Measurements from ENCODE around the gene RIPOR3.
"Not testable (repeated sequence)": the region's sequence is repeated elsewhere in the genome, so short reads cannot be mapped to it uniquely, and the experiment has no call there.

Gene RIPOR3

DNA sequence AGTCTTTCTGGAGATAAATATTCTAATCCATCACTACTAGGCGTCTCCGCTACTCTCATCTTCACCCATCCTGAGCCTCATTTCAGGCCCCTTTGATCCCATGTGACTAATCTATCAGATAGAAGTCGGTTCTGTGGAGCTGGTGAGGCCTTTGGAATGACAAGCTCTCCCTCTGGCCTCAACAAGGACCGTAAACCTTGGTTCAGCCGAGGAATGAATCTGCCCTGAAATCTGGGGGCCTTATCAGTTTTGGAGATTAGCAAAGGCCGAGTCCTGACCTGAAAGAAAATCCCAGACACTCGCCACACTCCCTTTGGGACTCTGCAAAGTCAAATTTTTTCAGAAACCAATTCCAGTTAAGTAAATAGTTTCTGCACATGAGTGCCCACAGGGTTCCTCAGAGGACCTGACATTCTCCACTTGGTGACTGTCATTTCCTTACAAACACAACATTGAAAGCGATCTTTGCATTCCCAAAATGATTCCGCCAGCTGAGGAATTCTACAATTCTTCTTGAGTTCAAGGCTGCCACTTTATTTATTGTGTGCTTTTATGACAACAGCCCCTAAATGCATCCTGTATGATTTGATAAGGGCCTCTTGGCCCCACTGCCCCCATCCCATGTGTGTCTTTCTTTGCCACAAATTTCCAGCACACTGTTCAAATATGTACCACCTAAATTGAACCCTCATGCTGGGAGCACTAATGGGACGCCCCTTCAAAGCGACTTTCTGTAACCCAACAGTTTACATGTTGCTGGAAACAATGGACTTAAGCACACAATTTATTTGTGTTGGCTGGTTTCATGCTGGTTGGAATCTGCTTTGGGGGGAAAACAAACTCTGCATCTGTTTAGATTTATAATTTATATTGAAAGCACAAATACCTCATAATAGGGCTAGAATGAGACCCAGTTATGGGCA lies 10.0 kb upstream of the RIPOR3 start:
- no peak for DNase-seq

DNA sequence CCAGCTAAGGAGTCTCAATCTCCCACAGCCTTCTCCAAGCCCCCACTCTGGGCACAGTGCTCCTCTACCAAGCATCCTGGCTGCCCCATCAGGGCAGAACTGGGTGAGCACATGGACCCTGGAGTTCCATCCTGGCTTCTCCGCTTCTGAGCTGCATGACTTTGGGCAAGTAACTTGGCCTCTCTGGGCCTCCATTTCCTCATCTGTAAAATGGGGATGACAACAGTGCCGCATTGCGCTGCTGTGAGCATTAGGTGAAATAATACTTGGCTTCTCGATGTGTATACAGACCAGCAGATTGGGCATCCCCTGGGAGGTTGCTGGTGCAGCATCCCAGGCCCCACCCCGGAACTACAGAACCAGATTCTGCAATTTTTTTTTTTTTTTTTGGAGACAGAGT lies 8.3 kb upstream of the RIPOR3 start:
- no peak for DNase-seq

DNA sequence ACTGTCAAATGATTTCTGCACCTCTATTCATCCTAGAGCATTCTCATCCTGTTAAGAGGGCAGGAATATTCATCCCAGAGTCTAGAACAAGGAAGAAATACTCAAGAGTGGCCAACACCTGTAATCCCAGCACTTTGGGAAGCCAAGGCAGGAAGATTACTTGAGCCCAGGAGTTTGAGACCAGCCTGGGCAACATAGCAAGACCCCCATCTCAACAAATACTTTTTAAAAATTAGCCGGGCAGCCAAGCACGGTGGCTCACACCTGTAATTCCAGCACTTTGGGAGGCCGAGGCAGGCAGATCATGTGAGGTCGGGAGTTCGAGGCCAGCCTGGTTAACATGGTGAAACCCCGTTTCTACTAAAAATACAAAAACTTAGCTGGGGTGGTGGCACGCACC lies 6.9 kb upstream of the RIPOR3 start:
- not testable (repeated sequence) for DNase-seq

DNA sequence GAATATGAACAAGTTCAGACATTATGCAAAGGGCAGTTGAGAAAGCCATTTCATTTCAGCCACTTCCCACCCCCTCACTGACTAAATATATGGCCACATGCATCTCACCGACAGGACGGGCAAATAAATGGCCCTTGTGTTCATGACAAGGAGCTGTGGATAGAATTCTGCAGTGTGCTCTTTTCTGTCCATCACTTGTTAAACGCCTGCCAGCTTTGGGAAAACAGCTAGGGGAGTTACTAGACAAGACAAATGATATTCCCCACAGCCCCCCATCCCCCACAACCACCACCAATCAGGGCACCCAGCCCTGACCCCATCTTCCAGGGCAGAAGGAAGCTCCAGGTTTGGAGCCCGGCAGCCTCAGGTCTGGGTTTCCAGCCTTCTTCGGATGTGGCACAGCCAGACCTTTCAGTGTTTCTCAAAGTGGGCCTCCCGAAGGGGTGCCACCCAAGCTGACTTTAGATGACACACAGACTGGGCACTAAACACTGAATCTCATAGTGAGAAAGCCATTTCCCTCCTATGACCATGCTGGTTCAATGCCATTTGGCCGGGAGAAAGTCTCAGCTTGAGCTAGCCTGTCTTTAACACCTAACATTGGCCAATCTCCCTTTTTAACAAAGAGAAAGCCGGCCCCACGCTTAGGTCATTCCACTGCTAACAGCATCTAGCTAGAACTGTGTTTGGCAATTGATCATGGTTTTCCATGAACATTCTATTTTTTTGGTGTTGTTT lies 4.0 kb upstream of the RIPOR3 start:
- no peak for DNase-seq

DNA sequence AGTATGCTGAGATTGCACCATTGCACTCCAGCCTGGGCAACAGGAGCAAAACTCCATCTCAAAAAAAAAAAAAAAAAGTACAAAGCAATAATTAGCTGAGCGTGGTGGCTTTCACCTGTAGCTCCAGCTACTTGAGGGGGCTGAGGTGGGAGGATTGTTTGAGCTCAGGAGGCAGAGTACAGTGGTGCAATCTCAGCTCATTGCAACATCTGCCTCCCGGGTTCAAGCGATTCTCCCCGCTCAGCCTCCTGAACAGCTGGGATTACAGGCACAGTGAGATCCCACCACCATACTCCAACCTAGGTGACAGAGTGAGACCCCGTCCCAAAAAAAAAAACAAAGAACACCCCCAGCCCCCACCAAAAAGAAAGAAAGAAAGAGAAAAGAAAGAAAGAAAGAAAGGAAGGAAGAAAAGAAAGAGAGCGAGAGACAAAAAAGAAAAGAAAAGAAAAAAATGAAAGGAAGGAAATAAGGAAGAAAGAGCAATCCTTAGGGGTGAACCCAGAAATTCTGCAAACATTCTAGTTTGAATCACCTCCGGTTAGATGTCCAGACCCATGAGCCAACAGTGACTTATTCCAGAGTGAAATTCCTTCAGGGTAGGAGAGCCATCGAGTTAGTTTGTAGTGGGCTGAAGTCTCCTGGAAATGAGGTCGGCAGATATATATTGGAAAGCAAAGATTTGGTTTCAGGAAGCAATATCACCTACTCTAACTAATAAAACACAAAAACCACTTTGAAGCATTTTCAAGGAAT lies 3.2 kb upstream of the RIPOR3 start:
- no peak for DNase-seq

DNA sequence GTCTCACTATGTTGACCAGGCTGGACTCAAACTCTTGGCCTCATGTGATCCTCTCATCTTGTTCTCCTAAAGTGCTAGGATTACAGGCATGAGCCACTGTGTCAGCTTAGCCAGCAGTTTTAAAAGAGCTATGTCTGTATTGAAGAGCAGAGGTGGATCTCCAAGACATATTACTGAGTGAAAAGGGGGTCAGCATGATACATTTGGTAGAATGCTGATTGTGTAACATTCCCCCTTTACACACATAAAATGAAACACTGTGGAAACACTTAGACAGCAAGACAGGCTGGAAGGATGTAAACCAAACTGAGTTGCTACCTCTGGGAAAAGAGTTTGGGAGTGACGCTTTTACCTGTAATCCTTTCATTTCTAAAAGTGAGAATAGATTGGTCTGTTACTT lies 1.7 kb upstream of the RIPOR3 start:
- no peak for DNase-seq

DNA sequence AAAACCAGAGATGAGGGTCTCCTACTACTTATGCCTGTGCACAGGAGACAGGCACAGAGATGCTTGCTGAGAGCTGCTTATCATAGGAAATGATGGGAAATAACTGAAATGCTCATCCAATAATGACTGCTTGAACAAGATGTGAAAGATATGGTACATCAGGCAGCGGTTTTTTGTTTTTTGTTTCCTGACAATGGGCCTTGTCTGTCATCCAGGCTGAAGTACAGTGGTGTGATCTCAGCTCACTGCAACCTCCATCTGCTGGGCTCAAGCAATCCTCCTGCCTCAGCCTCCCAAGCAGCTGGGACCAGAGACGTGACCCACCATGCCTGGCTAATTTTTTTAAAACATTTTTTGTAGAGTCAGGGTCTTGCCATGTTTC lies 1.2 kb upstream of the RIPOR3 start:
- no peak for DNase-seq

DNA sequence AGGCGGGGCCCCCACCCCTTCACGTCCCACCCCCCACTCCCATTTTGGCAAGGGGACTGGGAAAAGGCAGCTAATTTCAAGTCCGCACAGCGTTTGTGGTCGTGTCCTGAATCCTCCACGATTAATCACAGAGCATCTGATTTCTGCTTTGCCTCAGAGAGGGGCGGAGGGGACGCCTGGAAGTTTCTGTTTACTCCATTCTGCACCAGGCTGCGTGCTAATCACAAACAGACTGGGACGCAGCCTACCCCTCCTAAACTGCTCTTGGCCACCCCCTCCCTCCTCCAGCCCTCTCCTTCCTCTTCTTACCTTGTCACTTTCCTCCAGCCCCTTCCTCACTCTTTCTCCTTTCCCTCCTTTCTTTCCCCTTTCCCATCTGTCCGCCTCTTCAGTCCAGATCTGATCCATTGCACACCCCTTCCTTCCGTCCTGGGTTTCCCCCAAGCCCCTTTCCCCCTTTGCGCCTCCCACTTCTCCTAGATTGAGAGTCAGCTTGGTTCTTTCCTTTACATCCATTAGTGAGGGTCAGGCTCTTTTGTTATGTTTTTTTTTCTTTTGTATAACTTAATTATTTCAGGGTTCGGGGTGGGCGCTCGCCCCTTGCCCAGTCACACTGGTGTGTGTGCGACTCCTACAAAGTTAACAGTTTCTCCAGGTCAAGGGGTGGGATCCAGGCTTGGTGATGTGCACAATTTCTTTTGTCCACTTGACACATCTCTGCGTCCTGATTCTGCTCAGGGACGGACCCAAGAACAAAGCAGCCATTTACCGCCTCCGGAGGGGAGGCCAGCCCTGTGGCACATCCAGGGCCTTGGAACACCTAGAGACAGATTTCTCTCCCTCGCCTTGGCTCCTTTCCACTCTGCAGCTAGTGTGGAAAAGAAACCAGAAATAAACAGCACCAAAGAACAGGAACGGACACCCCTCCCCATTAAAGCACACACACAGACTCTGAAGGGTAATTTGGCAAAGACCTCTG lies 520 bp upstream of the RIPOR3 start:
- no peak for DNase-seq

DNA sequence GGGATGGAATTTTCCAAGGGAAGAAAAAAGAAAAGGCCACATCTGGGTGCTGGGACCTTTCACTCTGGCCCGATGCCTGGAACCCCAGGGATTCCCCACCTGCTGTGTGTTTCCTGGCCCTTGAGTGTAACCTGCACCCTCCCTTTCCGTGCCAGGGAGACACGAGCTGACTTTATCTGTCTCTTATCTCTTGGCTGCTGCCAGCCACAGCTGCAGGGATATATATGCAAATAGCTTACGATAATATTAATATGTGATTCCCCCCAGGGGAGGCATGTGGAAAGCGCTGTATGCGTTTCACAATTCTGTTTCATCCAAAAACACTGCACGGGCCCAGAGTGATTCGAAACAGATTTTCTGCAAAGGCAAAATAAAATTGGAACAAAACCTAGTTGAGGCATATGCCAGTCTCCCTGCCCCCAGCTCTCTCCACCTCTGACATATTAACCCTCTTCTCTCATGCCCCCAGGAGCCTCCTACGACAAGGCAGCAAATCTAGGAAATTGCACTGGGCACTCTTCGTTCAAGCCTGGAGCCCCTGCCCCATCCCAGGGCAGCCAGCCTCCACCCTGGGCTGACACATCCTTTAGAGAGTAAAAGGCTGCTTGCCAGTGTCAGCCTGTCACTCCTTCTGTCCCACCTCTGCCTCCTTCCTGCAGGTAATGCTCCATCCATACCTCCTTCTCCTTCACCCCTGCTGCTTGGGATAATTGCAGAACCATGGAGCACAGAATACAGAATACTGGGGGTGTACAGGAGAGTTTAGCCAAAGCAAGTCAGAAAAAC lies 1.3 kb downstream of the RIPOR3 start:
- no peak for DNase-seq

DNA sequence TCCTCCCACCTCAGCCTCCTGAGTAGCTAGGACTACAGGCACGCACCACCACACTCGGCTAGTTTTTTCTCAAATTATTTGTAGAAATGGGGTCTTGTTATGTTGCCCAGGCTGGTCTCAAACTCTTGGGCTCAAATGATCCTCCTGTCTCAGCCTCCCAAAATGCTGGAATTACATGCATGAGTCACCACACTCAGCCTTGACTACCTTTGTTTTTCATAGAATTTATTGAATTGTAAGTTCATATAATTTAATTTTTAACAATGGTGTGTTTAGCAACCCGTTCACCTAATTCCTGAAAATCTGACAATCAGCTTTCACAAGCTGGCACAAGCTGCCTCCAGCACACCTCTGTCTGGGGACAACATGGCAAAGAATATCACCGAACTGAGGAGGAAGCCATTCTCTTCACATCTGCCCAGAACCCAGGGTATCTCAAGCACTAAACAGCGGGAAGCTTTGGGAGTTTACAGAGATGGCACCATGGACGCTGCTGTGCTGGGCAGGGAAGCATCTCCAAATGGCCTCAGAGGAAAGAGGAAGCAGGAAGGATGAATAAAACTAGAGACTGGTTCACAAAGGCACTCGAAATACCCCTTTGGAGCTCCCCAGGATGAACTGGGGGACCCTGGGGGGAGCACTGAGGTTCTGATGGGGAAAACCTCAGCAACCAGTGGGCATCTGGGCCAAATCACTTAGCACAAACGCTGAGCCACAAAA lies 2.9 kb downstream of the RIPOR3 start:
- DNase-seq, result no peak

DNA sequence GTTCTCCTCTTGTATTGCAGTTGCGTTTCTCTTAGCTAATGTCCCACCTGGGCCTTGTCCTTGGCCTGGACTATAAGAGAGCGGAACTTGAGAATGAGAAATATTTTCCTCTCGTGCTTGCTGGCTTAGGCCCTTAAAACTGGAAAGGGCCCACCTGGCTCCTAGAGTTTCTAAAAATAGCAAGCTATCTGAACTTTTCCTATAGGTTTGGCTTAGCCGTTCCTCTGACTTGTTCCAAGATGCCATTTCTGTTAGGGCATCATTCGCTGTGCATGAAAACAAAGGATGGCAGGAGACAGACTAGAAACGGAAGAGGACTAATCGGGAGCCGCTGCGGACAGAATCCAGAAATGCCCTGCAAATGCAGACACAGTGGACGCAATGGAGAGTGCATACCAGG lies 4.5 kb downstream of the RIPOR3 start:
- DNase-seq, result no peak

DNA sequence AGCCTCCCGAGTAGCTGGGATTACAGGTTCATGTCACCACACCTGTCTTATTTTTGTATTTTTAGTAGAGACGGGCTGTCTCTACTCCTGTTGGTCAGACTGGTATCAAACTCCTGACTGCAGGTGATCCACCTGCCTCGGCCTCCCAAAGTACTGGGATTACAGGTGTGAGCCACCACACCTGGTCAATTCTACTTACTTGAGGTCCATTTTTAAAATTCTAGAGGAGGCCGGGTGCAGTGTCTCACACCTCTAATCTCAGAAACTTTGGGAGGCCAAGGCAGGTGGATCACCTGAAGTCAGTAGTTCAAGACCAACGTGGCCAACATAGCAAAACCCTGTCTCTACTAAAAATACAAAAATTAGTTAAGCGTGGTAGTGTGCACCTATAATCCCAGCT lies 7.8 kb downstream of the RIPOR3 start:
- DNase-seq, result no peak

DNA sequence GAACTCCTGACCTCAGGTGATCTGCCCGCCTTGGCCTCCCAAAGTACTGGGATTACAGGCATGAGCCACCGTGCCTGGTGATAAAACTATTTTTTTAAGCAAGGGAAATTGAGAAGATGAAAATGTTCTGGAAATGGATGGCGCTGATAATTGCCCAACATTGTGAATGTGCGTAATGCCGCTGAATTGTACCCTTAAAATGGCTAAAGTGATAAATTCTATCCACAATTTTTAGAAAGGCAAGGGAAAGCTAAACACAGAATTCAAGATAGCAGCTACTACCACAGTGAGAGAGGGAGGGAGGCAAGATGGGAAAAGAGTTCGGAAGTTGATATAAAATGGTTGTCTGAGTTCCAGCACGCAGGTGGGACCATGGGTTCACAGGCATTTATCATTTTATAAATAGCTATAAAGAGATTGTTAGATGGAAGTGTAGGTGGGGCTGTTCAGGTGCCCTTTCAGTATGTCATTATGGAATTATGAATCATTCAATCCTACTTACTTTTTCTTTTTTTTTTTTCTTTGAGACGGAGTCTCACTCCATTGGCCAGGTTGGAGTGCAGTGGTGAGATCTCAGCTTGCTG lies 8.3 kb downstream of the RIPOR3 start:
- DNase-seq, result no peak

DNA sequence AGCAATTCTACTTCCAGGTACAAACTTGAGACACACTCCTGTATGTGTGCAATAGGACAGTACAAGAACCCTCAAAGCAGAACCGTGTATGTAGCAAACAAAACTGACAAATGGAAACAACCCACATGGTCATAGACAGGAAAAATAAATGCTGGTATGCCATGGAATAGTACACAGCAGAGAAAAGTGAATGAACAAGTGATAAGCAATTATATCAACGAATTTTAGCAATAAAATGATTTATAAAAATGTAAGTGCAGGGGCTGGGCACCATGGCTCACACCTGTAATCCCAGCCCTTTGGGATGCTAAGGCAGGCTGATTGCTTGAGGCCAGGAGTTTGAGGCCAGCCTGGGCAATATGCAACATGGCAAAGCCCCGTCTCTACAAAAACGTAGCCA lies 9.3 kb downstream of the RIPOR3 start:
- no peak for DNase-seq

DNA sequence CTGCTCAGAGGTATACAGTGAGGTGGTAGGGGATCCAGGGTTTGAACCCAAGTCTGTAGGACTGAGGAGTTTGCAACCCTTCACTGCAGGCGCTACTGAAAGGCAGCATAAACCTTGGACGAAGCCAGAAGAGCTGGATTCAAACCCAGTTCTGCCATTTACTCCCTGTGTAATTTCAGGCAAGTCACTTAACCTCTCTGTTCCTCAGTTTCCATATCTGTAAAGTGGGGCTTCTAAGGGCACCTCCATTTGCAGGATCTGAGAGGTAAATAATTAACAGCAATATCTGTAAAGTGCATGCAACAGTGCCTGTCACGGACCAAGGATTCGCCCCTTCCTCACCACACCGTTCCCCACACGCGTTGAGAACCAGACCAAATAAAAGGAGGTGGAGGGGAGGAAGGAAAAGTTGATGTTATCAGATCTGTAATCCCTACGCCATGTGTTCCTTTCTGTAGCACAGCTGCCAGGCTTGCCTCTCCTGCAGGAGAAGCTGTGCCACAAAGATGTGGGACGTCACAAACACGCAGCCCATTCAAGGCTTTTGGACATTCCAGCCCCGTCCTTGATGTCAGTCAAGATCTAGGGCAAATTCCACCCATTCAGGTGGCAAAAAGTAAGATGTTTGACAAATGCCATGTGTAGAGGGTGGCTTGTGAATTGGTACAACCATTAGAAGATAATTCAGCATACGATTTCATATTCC lies 9.8 kb downstream of the RIPOR3 start:
- DNase-seq, result no peak

DNA sequence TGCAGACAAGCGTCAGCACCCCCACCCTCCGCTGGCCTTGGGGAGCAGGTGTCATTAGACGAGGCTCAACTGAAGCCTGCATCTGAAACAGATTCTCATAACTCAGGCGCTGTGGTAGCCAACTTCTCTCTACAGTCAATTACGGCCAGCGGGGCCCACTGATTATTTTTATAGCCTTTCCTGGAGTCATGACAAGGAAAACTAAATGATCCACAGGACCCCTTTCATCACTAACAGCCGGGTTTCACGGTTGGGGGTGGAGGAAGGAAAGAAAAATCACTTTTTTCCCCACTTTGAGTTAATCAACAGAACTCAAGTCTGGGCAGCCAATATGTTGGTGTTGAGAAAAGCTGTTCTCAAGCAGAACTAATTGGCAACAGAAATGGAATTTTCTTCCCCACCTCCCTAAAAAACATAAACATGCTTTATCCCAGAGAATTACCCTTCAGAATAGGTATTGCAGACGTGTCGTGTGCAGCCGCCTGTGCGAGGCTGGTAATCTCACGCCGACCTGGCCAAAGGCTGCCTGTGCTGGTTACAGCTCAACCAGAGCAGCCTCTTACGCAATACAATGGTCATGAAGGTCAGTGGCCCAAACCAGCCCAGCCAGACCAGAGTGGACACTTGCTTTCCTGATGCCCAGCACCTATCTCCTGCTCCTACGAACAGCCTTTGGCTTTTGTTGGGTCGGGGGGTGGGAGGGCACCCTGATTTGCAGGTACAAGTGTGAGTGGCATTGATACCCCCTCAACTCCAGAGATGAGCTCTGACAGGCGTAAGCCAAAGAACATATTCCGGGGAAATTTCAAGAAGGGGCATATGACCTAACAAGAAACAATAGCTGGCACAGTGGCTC lies 11.0 kb downstream of the RIPOR3 start:
- no peak for DNase-seq

DNA sequence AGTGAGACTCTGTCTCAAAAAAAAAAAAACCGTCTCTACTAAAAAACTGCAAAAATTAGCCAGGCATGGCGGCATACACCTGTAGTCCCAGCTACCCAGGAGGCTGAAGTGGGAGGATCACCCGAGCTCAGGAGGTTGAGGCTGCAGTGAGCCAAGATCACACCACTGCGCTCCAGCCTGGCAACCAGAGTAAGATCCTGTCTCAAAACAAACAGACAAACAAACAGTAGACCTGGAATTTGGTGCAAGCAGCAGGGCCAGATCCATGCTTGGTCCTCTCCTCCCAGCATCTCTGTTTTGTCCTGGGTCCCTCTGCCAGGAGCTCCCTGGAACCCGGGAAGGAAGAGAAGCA lies 11.6 kb downstream of the RIPOR3 start:
- no peak for DNase-seq

DNA sequence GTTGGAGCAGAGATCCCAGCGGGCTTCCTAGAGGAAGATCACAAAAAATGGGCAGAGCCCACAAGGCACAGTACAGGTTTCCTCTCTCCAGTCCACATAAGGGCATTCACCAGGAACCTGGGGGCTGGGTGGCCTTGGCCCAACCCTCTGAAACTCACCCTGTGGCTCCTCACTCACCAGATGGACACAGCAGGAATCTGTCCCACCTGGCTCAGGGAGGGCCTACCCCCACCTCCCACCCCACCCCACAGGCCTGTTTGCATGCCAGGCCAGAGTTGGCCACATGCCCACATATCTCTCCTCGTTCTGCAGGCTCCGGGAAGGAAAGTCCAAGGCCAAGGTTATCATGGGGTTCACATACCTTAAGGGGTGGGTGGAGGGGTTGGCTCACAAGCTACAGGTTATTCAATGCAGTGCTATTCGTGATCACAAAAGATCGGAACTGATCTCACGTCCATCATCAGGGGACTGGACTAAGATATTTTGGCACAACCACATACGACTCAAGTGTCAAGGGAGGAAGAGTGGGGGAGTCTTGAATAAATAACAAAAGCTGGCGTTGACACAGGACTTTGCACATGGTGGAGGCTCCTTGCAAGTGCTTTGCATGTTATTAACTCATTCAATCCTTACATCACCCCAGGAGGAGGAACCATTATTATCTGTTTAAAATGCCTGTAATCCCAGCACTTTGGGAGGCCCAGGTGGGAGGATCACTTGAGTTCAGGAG lies 13.0 kb downstream of the RIPOR3 start:
- no peak for DNase-seq
